HG03558 (cell line): ENCODE measurements around the gene EAPP.
"Not testable (repeated sequence)": the region's sequence is repeated elsewhere in the genome, so short reads cannot be mapped to it uniquely, and the experiment has no call there.

Experiments
- ATAC-seq: cut with Tn5 transposase; IDR thresholded peaks from one replicate; pipeline ENCODE4 v1.9.1; 2021; ENCODE audit warnings: moderate number of reproducible peaks; ENCODE audit not compliant: unreplicated experiment; ENCODE audit errors: extremely low read depth

EAPP gene

GRCh38 chr14:34489324-34489723 lies 50.2 kb downstream of the EAPP start:
- no peak for ATAC-seq

- ATAC-seq = no peak
Measured at GRCh38 chr14:34488528-34488927, 51.0 kb downstream of the EAPP start.

- no peak for ATAC-seq
Measured at GRCh38 chr14:34484726-34485125, 54.8 kb downstream of the EAPP start.

- ATAC-seq = no peak
Measured at GRCh38 chr14:34482463-34482862, 57.0 kb downstream of the EAPP start.

GRCh38 chr14:34479694-34480093 lies 59.8 kb downstream of the EAPP start:
- no peak for ATAC-seq

GRCh38 chr14:34478261-34478660 lies 61.2 kb downstream of the EAPP start:
- no peak for ATAC-seq

- not testable (repeated sequence) for ATAC-seq
Measured at GRCh38 chr14:34476036-34476435, 63.5 kb downstream of the EAPP start.

- ATAC-seq = no peak
Measured at GRCh38 chr14:34475163-34475562, 64.3 kb downstream of the EAPP start.

GRCh38 chr14:34474187-34474679 lies 65.3 kb downstream of the EAPP start:
- no peak for ATAC-seq

GRCh38 chr14:34472706-34473279 lies 66.7 kb downstream of the EAPP start:
- ATAC-seq = no peak

- ATAC-seq = no peak
Measured at GRCh38 chr14:34470319-34470718, 69.2 kb downstream of the EAPP start.

GRCh38 chr14:34466691-34467090 lies 72.8 kb downstream of the EAPP start:
- no peak for ATAC-seq
